ENCODE results near the gene DPP10.
"Not testable (repeated sequence)": the region's sequence is repeated elsewhere in the genome, so short reads cannot be mapped to it uniquely, and the experiment has no call there.

Gene DPP10

DNA sequence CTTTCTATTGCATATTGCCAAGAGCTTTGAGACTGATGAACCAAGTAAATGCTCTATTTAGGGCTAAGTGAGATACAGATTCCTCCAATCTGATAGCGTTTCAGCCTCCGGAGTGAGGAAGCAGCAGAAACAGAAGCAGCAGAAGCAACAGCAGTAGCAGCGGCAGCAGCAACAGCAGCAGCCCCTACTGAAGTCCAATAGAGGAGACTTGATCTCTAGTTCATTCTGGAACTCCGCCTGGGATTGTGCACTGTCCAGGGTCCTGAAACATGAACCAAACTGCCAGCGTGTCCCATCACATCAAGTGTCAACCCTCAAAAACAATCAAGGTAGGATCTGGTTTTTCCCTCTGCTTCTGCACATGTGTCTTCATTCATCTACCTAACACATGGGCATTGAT is at the start of gene DPP10:
Gene DPP10, plus strand, starts transcription at position 132 of the 400 bp plus-strand sequence.
- H3K9ac ChIP-seq (ENCODE audit: low read length in 5 of 5) = no peak within 1 kb of the TSS
- no peak within 1 kb of the TSS for H3K4me3 ChIP-seq (ENCODE audit: low read depth in 1 of 5, low read length in 5 of 5)
- no peaks in the 10 kb centered on the region for H3K36me3 ChIP-seq (ENCODE audit: control insufficient read depth in 5 of 5, insufficient read depth in 5 of 5, low read length in 5 of 5)
- peaks cover 0 to 3% (median 0%) of the 10 kb centered on the region in 5 donors for H3K9me3 ChIP-seq (ENCODE audit: control insufficient read depth in 5 of 5, low read length in 5 of 5)
- H3K27ac ChIP-seq (ENCODE audit: low read depth, low read length) = no peak within 1 kb of the TSS
- H3K27me3 ChIP-seq (ENCODE audit: control insufficient read depth in 5 of 5, insufficient read depth in 4 of 5, low read length in 5 of 5) = no peaks in the 10 kb centered on the region
- H3K4me1 ChIP-seq (ENCODE audit: control insufficient read depth in 5 of 5, insufficient read depth in 5 of 5, low read length in 5 of 5) = no peaks in the 10 kb centered on the region

DNA sequence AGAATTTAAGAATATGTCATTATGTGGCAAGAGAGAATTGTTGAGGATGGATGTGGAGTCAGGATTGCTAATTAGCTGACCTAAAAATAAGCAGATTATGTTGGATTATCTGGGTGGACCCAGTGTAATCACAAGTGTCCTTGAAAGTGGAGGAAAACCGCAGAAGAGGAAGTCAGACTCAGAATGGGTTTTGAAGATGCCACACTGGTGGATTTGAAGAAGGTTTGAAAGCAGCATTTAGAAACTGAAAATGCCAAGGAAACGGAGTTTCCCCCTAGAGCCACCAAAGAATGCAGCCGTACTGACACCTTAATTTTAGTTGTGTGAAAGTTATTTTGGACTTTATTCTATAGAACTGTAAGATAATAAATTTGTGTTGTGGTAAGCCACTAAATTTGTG is 41.6 kb upstream of the DPP10 start:
- Histone ChIP-seq H3K9ac (ENCODE audit: low read length in 5 of 5) (no peak overlapping the region), H3K27ac (ENCODE audit: low read depth, low read length) (no peak overlapping the region)

DNA sequence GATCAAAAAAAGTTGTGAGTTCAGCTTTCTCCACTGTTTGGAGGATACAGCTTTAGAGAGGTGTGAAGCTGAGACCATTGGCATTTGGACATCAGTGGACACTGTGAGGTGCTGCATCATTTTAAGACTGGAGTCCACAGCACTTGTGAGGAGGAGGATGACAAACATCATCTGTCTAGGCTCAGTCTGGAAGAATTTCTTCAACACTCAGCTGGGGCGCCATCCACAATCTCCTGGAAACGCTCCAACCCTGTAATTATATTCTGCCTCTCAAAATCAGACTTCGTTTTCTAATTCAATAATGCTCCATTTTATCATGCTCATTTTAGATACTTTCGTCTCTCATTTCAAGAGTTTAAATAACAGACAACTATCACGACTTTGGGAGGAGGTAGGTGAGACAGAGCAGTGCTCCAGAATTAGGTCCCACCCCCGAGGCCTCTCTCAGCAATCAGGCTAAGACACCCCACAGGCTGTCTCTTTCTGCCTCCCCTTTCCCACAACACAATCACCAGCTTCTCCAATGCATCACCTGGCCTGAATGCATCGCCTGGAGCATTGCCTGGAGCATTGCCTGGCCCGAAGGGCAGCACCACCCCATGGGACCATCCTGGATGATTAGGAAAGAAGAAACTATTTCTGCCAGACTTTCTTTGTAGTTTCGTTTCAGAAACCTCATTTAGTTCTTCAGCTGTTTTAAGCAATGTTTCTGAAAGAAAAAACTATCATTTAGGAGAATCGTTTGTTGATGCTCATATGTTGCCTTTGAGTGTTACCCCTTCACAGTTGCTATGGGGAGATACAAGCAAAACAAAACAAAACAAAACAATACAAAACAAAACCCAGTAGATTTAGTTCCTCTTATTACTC is 37.0 kb upstream of the DPP10 start:
- Histone ChIP-seq H3K4me3 (ENCODE audit: low read depth in 1 of 5, low read length in 5 of 5) (peak overlapping the region in 1 of 5 donors; percentile 2), H3K36me3 (ENCODE audit: control insufficient read depth in 5 of 5, insufficient read depth in 5 of 5, low read length in 5 of 5) (no peaks in the 10 kb centered on the region), H3K9me3 (ENCODE audit: control insufficient read depth in 5 of 5, low read length in 5 of 5) (no peaks in the 10 kb centered on the region), H3K9ac (ENCODE audit: low read length in 5 of 5) (no peak overlapping the region), H3K27me3 (ENCODE audit: control insufficient read depth in 5 of 5, insufficient read depth in 4 of 5, low read length in 5 of 5) (no peaks in the 10 kb centered on the region), H3K27ac (ENCODE audit: low read depth, low read length) (no peak overlapping the region), H3K4me1 (ENCODE audit: control insufficient read depth in 5 of 5, insufficient read depth in 5 of 5, low read length in 5 of 5) (peaks cover 0 to 11% (median 11%) of the 10 kb centered on the region in 5 donors)

More for the DNA sequence above, 41.6 kb upstream of the DPP10 start:
- no peaks in the 10 kb centered on the region for H3K27me3 ChIP-seq (ENCODE audit: control insufficient read depth in 5 of 5, insufficient read depth in 4 of 5, low read length in 5 of 5)
- H3K4me3 ChIP-seq (ENCODE audit: low read depth in 1 of 5, low read length in 5 of 5) = no peak overlapping the region
- peaks cover 0 to 15% (median 10%) of the 10 kb centered on the region in 5 donors for H3K4me1 ChIP-seq (ENCODE audit: control insufficient read depth in 5 of 5, insufficient read depth in 5 of 5, low read length in 5 of 5)
- no peaks in the 10 kb centered on the region for H3K9me3 ChIP-seq (ENCODE audit: control insufficient read depth in 5 of 5, low read length in 5 of 5)
- no peaks in the 10 kb centered on the region for H3K36me3 ChIP-seq (ENCODE audit: control insufficient read depth in 5 of 5, insufficient read depth in 5 of 5, low read length in 5 of 5)

DNA sequence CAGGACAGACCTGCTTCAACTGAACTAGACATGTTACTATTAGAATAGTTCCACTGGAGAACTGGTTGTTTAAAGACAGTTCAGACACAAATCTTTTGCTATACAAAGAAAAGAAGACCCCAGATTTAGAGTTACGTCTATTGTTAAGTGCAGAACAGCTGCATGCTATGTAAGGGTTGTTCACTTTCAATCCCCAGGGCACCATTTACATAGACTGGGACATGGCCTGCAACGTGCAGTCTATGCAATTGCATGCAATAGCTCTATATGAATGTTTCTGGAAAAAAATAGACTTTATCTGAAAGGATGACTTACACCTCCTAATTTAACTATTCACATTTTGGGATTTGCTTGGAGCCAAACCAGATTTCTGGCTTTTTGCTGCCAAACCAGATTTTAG is 36.1 kb upstream of the DPP10 start:
- Histone ChIP-seq H3K9ac (ENCODE audit: low read length in 5 of 5) (no peak overlapping the region), H3K36me3 (ENCODE audit: control insufficient read depth in 5 of 5, insufficient read depth in 5 of 5, low read length in 5 of 5) (no peaks in the 10 kb centered on the region), H3K27me3 (ENCODE audit: control insufficient read depth in 5 of 5, insufficient read depth in 4 of 5, low read length in 5 of 5) (no peaks in the 10 kb centered on the region), H3K4me3 (ENCODE audit: low read depth in 1 of 5, low read length in 5 of 5) (no peak overlapping the region), H3K27ac (ENCODE audit: low read depth, low read length) (no peak overlapping the region), H3K9me3 (ENCODE audit: control insufficient read depth in 5 of 5, low read length in 5 of 5) (no peaks in the 10 kb centered on the region), H3K4me1 (ENCODE audit: control insufficient read depth in 5 of 5, insufficient read depth in 5 of 5, low read length in 5 of 5) (peaks cover 0 to 11% (median 11%) of the 10 kb centered on the region in 5 donors)

DNA sequence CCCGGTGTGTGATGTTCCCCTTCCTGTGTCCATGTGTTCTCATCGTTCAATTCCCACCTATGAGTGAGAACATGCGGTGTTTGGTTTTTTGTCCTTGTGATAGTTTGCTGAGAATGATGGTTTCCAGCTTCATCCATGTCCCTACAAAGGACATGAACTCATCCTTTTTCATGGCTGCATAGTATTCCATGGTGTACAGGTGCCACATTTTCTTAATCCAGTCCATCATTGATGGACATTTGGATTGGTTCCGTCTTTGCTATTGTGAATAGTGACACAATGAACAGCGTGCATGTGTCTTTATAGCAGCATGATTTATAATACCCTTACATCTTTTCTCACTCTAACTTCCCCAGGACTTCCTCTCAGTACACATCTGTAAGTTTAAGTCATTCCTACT is 35.1 kb upstream of the DPP10 start:
- not testable (repeated sequence) for H3K27me3 ChIP-seq (ENCODE audit: control insufficient read depth in 5 of 5, insufficient read depth in 4 of 5, low read length in 5 of 5); H3K36me3 ChIP-seq (ENCODE audit: control insufficient read depth in 5 of 5, insufficient read depth in 5 of 5, low read length in 5 of 5)
- H3K4me1 ChIP-seq (ENCODE audit: control insufficient read depth in 5 of 5, insufficient read depth in 5 of 5, low read length in 5 of 5) = peaks cover 0 to 11% (median 11%) of the 10 kb centered on the region in 5 donors

DNA sequence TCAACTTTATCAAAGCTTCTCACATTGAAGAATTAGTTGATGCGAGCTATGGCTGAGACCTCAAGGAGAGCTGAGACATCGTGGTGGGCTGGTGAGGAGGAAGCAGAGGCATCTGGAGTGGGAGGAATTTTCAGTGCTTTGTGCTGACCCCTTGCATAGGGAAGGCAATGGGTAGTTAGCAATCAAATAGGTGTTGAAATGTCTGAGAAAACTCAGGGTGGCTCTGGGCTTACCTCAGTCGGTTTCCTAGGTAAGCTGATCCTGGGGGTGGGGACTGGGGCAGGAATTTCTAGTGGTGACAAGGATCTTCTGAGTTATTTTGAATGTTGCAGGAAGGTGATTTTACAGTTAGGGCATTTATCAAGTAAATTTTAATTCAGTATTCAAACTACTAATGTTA is 20.7 kb upstream of the DPP10 start:
- Histone ChIP-seq H3K27ac (ENCODE audit: low read depth, low read length) (no peak overlapping the region), H3K9me3 (ENCODE audit: control insufficient read depth in 5 of 5, low read length in 5 of 5) (no peaks in the 10 kb centered on the region), H3K27me3 (ENCODE audit: control insufficient read depth in 5 of 5, insufficient read depth in 4 of 5, low read length in 5 of 5) (no peaks in the 10 kb centered on the region), H3K9ac (ENCODE audit: low read length in 5 of 5) (no peak overlapping the region), H3K4me1 (ENCODE audit: control insufficient read depth in 5 of 5, insufficient read depth in 5 of 5, low read length in 5 of 5) (peaks cover 0 to 6% (median 0%) of the 10 kb centered on the region in 5 donors), H3K36me3 (ENCODE audit: control insufficient read depth in 5 of 5, insufficient read depth in 5 of 5, low read length in 5 of 5) (no peaks in the 10 kb centered on the region), H3K4me3 (ENCODE audit: low read depth in 1 of 5, low read length in 5 of 5) (no peak overlapping the region)

More for the DNA sequence above, 35.1 kb upstream of the DPP10 start:
- not testable (repeated sequence) for H3K27ac ChIP-seq (ENCODE audit: low read depth, low read length); H3K9ac ChIP-seq (ENCODE audit: low read length in 5 of 5); H3K4me3 ChIP-seq (ENCODE audit: low read depth in 1 of 5, low read length in 5 of 5); H3K9me3 ChIP-seq (ENCODE audit: control insufficient read depth in 5 of 5, low read length in 5 of 5)

DNA sequence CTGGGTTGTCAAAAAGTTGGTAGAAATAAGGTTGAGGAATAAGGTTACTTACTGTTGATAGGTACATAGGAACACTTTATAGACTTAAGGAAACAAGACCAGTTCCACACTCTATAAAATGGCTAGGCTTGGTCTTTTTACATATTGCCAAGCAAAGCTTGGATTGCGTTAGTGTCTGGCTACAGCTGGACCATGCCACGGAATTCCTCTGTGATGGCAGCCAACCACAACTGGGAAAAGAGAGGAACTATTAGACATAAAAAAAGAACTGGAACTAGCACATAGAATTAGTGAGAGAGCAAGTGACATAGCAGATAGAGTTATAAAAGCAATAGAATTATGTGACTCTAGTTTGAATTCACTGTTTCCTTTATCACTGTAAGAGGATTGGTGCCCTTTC is 17.7 kb upstream of the DPP10 start:
- no peak overlapping the region for H3K4me3 ChIP-seq (ENCODE audit: low read depth in 1 of 5, low read length in 5 of 5)
- no peaks in the 10 kb centered on the region for H3K9me3 ChIP-seq (ENCODE audit: control insufficient read depth in 5 of 5, low read length in 5 of 5)
- H3K27ac ChIP-seq (ENCODE audit: low read depth, low read length) = no peak overlapping the region
- no peaks in the 10 kb centered on the region for H3K27me3 ChIP-seq (ENCODE audit: control insufficient read depth in 5 of 5, insufficient read depth in 4 of 5, low read length in 5 of 5)
- H3K4me1 ChIP-seq (ENCODE audit: control insufficient read depth in 5 of 5, insufficient read depth in 5 of 5, low read length in 5 of 5) = peaks cover 0 to 6% (median 0%) of the 10 kb centered on the region in 5 donors
- no peak overlapping the region for H3K9ac ChIP-seq (ENCODE audit: low read length in 5 of 5)
- H3K36me3 ChIP-seq (ENCODE audit: control insufficient read depth in 5 of 5, insufficient read depth in 5 of 5, low read length in 5 of 5) = no peaks in the 10 kb centered on the region

DNA sequence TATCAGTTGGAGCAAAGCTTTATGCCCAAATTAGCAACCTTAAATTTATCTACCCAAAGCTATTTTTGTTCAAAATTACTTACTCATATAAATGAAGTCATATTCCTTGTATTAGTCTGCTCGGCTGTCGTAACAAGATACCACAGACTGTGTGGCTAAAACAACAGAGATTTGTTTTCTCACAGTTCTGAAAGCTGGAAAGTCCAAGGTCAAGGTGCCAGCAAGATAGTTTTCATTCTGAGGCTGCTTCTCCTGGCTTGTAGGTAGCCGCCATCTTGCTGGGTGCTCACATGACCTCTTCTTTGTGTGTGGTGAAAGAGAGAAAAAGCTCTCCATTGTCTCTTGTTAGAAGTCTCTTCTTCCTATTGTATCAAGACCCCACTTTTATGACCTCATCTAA is 15.7 kb upstream of the DPP10 start:
- Histone ChIP-seq H3K36me3 (ENCODE audit: control insufficient read depth in 5 of 5, insufficient read depth in 5 of 5, low read length in 5 of 5) (no peaks in the 10 kb centered on the region), H3K4me3 (ENCODE audit: low read depth in 1 of 5, low read length in 5 of 5) (no peak overlapping the region), H3K4me1 (ENCODE audit: control insufficient read depth in 5 of 5, insufficient read depth in 5 of 5, low read length in 5 of 5) (peaks cover 0 to 6% (median 0%) of the 10 kb centered on the region in 5 donors), H3K27ac (ENCODE audit: low read depth, low read length) (no peak overlapping the region), H3K9ac (ENCODE audit: low read length in 5 of 5) (no peak overlapping the region), H3K27me3 (ENCODE audit: control insufficient read depth in 5 of 5, insufficient read depth in 4 of 5, low read length in 5 of 5) (no peaks in the 10 kb centered on the region), H3K9me3 (ENCODE audit: control insufficient read depth in 5 of 5, low read length in 5 of 5) (no peaks in the 10 kb centered on the region)

DNA sequence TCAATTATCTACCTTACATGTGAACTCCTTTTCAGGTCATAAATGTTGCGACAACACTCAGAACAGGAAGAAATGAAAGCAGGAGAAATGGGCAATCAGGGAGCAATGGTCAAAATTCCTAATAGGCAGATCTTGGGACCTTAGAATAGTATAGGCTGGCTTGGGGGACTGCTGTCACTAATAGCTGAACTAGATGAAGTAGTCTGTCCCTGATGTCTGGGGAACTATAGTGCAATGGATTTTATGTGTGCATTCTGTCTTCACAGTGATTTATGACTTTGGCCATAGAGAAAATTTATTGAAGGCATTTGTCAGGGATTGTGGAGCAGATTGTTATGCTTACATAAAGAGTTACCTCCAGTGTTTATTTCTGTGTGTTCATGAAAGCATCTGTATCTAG is 6.1 kb upstream of the DPP10 start:
- H3K27ac ChIP-seq (ENCODE audit: low read depth, low read length) = no peak overlapping the region
- H3K27me3 ChIP-seq (ENCODE audit: control insufficient read depth in 5 of 5, insufficient read depth in 4 of 5, low read length in 5 of 5) = no peaks in the 10 kb centered on the region
- peaks cover 0 to 3% (median 0%) of the 10 kb centered on the region in 5 donors for H3K9me3 ChIP-seq (ENCODE audit: control insufficient read depth in 5 of 5, low read length in 5 of 5)
- H3K4me3 ChIP-seq (ENCODE audit: low read depth in 1 of 5, low read length in 5 of 5) = no peak overlapping the region
- no peaks in the 10 kb centered on the region for H3K36me3 ChIP-seq (ENCODE audit: control insufficient read depth in 5 of 5, insufficient read depth in 5 of 5, low read length in 5 of 5)
- H3K4me1 ChIP-seq (ENCODE audit: control insufficient read depth in 5 of 5, insufficient read depth in 5 of 5, low read length in 5 of 5) = no peaks in the 10 kb centered on the region
- H3K9ac ChIP-seq (ENCODE audit: low read length in 5 of 5) = no peak overlapping the region

DNA sequence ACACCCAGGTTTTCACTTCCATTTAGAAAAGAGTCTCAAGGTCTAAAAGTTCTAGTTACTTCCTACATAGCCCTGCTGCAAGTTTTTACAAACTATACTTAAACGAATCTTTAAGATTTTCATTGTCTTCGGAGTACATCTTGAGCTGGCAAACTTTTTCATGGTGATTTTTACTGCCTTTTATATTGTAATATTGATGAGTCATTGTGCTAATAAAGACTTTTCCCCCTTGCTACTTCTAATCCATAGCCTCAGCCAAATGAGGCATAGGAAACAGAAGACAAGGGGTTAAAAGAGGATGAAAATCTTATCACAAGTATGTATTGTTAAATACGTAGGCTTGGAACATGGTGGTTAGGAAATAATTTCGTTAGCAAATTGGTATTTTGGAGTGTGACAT is 4.1 kb downstream of the DPP10 start:
- Histone ChIP-seq H3K9me3 (ENCODE audit: control insufficient read depth in 5 of 5, low read length in 5 of 5) (no peaks in the 10 kb centered on the region), H3K9ac (ENCODE audit: low read length in 5 of 5) (no peak overlapping the region), H3K36me3 (ENCODE audit: control insufficient read depth in 5 of 5, insufficient read depth in 5 of 5, low read length in 5 of 5) (no peaks in the 10 kb centered on the region), H3K27me3 (ENCODE audit: control insufficient read depth in 5 of 5, insufficient read depth in 4 of 5, low read length in 5 of 5) (no peaks in the 10 kb centered on the region), H3K4me1 (ENCODE audit: control insufficient read depth in 5 of 5, insufficient read depth in 5 of 5, low read length in 5 of 5) (peaks cover 0 to 7% (median 0%) of the 10 kb centered on the region in 5 donors), H3K27ac (ENCODE audit: low read depth, low read length) (no peak overlapping the region), H3K4me3 (ENCODE audit: low read depth in 1 of 5, low read length in 5 of 5) (no peak overlapping the region)
